ENCODE results near the gene KLHL29. TPM values are rescaled to one million over a fixed set of nuclear protein-coding genes. Genes with fewer than 3 reads are reported as not detected.
A peak's percentile ranks its signal among the peaks of the same experiment; 100 is the strongest.

Gene KLHL29
- total RNA-seq, 6 experiments from 2014 or later = 1.2 to 10.2 (median 6.4) TPM

- ATAC-seq = no peak
- Histone ChIP-seq H3K4me1 (peaks cover 0 to 17% (median 0%) of the 10 kb centered on the region in 4 donors), H3K36me3 (no peaks in the 10 kb centered on the region), H3K9me3 (no peaks in the 10 kb centered on the region), H3K27me3 (peaks cover 0 to 4% of the 10 kb centered on the region in 2 donors), H3K27ac (no peak overlapping the region), H3K4me3 (no peak overlapping the region)
- intact Hi-C loops (cut with DNase I) = no loop called here
- TF ChIP-seq CTCF (IDR thresholded peaks at IDR 0.05) = no peak
- no peak for TF ChIP-seq POLR2A (IDR thresholded peaks at IDR 0.05)
- DNase-seq = no peak
- 96% methylated on average over 2 of the region's 4 CpGs for WGBS (ENCODE audit: insufficient coverage, low coverage, low lambda C conversion rate, missing lambda C conversion rate)
These were observed 1.9 kb upstream of the KLHL29 start for GRCh38 chr2:23383100-23383499.

- H3K27ac ChIP-seq = no peak overlapping the region
- ATAC-seq (peak in 2 of 4 donors; percentile 3), DNase-seq (peak in 1 of 3 donors; percentile 25)
- H3K27me3 ChIP-seq = peaks cover 0 to 4% of the 10 kb centered on the region in 2 donors
- no peak for TF ChIP-seq CTCF (IDR thresholded peaks at IDR 0.05)
- TF ChIP-seq POLR2A (IDR thresholded peaks at IDR 0.05) = no peak
- no peaks in the 10 kb centered on the region for H3K9me3 ChIP-seq
- no CpG with 5 or more reads among the region's 52 CpGs for WGBS (ENCODE audit: insufficient coverage, low coverage, low lambda C conversion rate, missing lambda C conversion rate)
- no peaks in the 10 kb centered on the region for H3K36me3 ChIP-seq
- intact Hi-C loops (cut with DNase I) = no loop called here
- peak overlapping the region; percentile 56 to 64 (median 59) for H3K4me3 ChIP-seq
- peaks cover 0 to 17% (median 0%) of the 10 kb centered on the region in 4 donors for H3K4me1 ChIP-seq
These were observed 370 bp downstream of the KLHL29 start for GRCh38 chr2:23385351-23385747.

- peak in 2 of 4 donors; percentile 3 to 12 for ATAC-seq
- DNase-seq = no peak
- no peak for TF ChIP-seq CTCF (IDR thresholded peaks at IDR 0.05)
- TF ChIP-seq POLR2A (IDR thresholded peaks at IDR 0.05) = no peak
- WGBS (ENCODE audit: insufficient coverage, low coverage, low lambda C conversion rate, missing lambda C conversion rate) = under 1% methylated on average over 17 of the region's 63 CpGs
- Histone ChIP-seq H3K27me3 (peaks cover 0 to 4% of the 10 kb centered on the region in 2 donors), H3K36me3 (no peaks in the 10 kb centered on the region), H3K4me3 (peak overlapping the region; percentile 56 to 64 (median 59)), H3K4me1 (peaks cover 0 to 17% (median 0%) of the 10 kb centered on the region in 4 donors), H3K27ac (no peak overlapping the region), H3K9me3 (no peaks in the 10 kb centered on the region)
- intact Hi-C loops (cut with DNase I) = no loop called here
These were observed 864 bp downstream of the KLHL29 start for GRCh38 chr2:23385748-23386338.

- TF ChIP-seq POLR2A (IDR thresholded peaks at IDR 0.05) (no peak), CTCF (IDR thresholded peaks at IDR 0.05) (no peak)
- Histone ChIP-seq H3K27ac (no peak overlapping the region), H3K27me3 (peaks cover 0 to 4% of the 10 kb centered on the region in 2 donors), H3K4me3 (peak overlapping the region; percentile 56 to 64 (median 59)), H3K9me3 (no peaks in the 10 kb centered on the region), H3K4me1 (peaks cover 0 to 17% (median 0%) of the 10 kb centered on the region in 4 donors), H3K36me3 (no peaks in the 10 kb centered on the region)
- ATAC-seq (peak; percentile 23 to 53 (median 40)), DNase-seq (peak in 2 of 3 donors; percentile 46 to 57)
- intact Hi-C loops (cut with DNase I) = no loop called here
- 0% methylated on average over 10 of the region's 91 CpGs for WGBS (ENCODE audit: insufficient coverage, low coverage, low lambda C conversion rate, missing lambda C conversion rate)
These were observed 1.6 kb downstream of the KLHL29 start for GRCh38 chr2:23386339-23387220.
